ENCODE data around the gene CD74.

Gene CD74

GRCh38 chr5:150394912-150395687 lies 17.6 kb downstream of the CD74 start:
- DNase-seq, result no peak

DNA sequence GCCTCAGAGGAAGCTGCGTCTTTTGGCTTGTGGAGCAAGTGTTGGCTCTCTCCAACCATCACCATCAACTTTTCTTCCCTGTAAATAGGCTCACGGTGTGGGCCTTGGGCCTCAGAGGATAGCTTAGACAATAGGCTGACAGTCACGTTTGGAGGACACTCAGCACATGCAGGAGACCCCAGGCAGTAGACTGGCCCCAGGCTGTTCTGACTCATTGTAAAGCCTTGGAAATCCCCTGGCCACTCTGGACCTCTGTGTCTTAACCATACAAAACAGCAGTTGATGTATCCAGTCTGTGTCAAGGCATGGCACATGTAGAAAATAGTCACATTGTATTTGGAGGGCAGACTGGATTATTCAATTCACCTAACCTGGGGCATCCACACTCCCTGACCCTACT lies 18.6 kb downstream of the CD74 start:
- no peak for DNase-seq

- no peak for DNase-seq
Observed at GRCh38 chr5:150393096-150393645, 19.5 kb downstream of the CD74 start.

DNA sequence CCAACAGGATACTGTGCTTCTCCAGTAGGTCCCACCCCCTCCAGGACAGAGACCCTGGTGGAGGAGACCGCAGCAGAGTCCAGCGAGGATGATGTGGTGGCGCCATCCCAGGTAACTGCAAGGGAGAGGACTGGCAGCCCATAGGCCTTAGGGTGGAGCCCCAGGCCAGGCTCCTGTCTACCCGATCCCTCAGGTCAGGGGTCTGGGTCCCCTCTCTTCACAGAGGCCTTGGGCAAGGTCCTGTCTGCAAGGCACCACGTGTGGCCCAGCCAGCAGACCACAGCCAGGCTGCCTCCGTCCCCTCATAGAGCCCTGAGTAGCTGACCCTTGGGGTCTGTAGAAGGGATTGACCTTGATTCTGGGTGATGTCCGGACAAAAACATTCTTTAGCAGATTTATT lies 20.0 kb downstream of the CD74 start:
- no peak for DNase-seq

DNA sequence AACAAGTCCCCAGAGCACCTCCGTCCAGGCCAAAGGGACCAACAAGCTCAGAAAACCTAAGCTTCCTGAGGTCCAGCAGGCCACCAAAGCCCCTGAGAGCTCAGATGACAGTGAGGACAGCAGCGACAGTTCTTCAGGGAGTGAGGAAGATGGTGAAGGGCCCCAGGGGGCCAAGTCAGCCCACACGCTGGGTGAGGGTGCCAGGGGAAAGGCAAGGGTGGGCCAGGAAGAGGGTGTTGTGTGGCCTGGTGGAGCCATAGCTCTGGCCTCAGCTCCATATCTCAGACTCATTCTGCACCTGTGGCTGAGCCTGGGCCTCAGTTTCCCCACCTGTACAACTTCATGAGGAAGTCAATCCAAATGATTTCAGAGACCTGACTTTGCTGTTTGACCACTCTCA lies 20.7 kb downstream of the CD74 start:
- no peak for DNase-seq

- DNase-seq, result no peak
Observed at GRCh38 chr5:150391064-150391834, 21.5 kb downstream of the CD74 start.

DNA sequence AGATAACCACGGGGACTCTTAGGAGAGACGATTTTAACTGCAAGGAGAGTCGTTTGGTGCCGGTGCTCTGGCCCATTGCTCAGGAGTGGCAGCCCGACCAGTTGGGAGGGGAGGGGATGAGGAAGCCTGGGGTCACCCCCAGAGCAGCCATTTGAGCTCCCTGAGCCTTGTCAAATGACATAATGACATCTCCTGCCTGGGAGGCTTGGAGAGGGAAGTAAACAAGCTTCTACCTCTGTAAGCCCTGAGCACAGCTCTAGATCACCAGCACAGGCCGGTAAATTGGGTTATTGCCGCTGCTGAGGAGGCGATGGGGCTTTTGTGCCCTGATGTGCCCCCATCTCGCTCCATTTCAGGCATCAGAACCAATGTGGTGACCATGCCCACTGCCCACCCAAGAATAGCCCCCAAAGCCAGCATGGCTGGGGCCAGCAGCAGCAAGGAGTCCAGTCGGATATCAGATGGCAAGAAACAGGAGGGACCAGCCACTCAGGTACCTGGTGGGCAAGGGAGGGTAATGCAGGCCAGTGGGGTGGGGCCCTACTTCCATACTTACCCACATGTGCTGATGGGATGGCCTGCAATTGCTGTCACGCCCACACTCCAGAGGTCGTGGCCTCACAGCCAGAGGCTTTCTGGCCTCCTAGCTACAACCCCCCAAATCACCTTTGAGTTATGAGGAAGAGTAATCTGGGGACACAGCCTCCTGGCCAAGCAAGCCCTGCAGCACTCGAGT lies 23.0 kb downstream of the CD74 start:
- DNase-seq, result no peak

- no peak for DNase-seq
Observed at GRCh38 chr5:150386024-150386855, 26.5 kb downstream of the CD74 start.

DNA sequence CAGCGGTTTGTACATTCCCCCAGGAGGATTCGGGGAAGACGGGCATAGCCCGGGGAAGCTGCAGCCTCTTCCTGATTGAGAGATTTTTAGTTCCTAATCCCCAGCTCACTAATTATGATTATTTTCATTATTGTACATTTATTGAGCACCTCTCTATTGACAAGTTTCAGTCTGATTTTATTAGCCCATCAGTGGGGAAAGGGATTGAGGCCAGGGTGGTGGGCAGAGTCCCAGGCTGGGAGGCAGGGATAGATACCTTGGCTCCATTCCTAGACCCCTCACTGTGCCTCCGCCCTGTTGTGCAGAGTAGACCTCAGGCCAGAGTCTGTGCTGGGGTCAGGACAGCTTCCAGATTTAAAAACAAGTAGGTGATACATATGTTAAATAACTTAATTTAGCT lies 28.0 kb downstream of the CD74 start:
- no peak for DNase-seq

GRCh38 chr5:150377964-150378694 lies 34.6 kb downstream of the CD74 start:
- no peak for DNase-seq

- no peak for DNase-seq
Observed at GRCh38 chr5:150376799-150377771, 35.6 kb downstream of the CD74 start.

- DNase-seq, result no peak
Observed at GRCh38 chr5:150374651-150375050, 38.1 kb downstream of the CD74 start.

- no peak for DNase-seq
Observed at GRCh38 chr5:150372639-150373038, 40.1 kb downstream of the CD74 start.

- no peak for DNase-seq
Observed at GRCh38 chr5:150368526-150368925, 44.2 kb downstream of the CD74 start.

DNA sequence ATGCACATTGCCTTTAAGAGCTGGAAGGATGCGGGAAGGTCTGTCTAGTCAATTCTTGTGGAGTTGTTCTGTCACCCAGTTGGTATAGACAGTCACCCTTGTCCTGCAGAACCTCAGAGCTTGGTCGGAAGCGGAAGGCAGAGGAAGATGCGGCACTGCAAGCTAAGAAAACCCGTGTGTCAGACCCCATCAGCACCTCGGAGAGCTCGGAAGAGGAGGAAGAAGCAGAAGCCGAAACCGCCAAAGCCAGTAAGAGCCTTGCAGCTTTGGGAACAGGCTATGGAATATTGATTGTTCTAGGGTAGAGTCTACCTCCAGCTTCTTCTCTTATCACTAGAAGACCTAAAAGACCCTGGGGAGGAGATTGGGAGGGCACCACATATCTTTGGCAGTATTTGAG lies 48.7 kb downstream of the CD74 start:
- no peak for DNase-seq

DNA sequence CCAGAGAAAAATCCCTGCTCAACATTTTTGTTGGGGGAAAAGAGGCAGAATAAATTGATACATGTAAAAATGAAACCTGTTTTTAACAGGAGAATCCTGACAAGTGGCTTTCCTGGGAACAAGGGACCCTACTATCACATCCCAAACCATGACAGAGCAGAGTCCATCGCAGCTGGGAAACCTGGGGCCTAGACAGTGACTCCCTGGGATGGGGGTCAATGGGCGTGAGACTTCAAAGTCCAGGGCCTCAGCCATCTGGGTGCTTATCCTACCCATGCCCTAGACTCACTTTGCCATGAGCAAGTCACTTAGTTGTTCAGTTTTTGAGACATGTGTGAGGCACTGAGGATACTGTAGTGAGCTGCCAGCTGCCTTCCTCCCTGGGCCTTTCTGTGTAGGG lies 49.5 kb downstream of the CD74 start:
- DNase-seq, result no peak

DNA sequence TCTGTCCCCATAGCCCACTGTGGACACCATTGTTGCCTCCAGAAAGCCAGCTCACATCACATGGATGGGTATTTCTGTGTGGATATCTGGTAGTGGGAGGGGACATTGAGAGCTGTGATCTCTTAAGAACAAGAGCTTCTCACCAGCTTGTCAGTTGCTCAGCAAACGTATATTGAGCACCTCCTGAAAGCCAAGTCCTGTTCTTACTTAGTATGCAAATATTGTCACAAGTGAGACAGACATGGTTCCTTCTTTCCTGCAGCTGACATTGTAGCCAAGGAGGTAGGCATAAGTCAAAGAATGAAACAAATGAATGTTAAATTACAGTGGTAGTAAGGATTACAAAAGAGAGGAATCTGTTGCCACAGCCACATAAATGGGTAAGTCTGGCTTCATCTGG lies 51.4 kb downstream of the CD74 start:
- no peak for DNase-seq

- DNase-seq, result no peak
Observed at GRCh38 chr5:150358261-150359095, 54.2 kb downstream of the CD74 start.

All from CD4-positive, alpha-beta T cell treated with Interferon gamma for 1 hour (primary cell).